Stimulated activated CD4-positive, alpha-beta T cell treated with anti-CD3 and anti-CD28 coated beads, Interleukin-15, amount 100 ng/mL, for 48 hours (primary cell): ENCODE results near the gene CCT4.
A peak's percentile ranks its signal among the peaks of the same experiment; 100 is the strongest.
"Not testable (repeated sequence)": the region's sequence is repeated elsewhere in the genome, so short reads cannot be mapped to it uniquely, and the experiment has no call there.

Experiments
- DNase-seq, 2 donors: peaks; one replicate each; pipeline ENCODE4 v3.0.0-alpha.2; 2020; ENCODE audit warnings: low read depth in 2 of 2

CCT4 gene

DNA sequence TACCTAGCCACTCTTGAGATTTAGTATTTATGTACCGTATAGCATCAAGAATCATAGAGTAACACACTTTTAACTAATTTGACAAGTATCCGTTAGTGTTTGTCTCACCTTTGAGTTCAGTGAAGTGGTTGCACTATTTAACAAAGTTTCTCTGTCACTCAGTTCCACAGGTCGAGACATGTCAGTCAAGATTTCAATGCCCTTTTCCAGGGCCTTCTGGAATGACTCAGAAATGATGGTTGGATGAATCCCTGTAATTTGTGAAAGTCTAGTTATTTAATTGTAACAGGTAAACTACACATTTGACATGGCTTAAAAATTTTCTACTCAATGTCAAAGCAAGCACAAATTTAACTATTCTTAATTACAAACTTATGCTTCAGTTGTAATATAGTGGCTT lies 9.7 kb downstream of the CCT4 start:
- DNase-seq: no peak

DNA sequence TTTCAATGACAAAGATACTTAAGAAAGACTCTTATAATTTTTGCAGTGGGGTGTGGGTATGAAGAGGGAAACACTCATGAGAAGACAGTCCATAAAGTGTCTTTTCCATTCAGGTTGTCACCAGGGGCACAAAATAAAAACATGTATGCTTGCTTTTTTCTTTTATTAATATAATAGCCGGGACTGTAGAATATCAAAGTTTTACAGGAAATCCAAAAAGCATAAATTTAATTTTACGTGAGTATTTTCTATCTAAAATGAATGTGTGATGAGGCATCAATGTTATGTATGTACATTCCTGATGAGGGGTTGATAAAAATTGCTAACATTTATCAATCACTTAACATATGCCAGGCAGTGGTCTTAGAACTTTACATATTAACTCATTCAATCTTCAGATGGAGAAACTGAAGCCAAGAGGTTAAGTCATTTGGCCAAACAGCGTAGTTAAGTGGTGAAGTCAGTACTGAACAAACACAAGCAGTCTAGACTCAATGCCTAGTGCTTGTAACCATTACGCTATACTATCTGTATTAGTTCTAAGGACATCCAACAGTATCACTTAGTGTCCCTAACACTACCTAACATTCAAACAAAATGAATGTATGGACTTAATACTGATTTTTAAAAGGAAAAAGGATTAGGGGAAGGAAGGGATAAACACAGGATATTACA lies 10.7 kb downstream of the CCT4 start:
- DNase-seq: no peak

DNA sequence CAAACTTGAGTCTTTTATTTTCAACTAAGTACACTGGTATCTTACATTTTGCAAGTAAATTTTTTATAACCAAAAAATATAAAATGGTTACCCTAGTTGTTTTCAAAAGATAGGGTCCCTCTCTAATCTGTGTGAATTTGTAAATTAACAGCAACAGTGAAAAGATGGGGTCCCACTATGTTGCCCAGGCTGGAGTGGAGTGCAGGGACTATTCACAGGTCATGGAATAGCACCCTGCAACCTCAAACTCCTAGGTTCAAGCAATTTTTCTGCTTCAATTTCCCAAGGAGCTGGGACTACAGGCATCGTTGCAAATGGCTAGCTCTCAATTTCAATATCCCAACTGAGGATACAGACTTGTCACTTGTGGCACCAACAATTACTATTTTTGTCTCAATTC lies 12.1 kb downstream of the CCT4 start:
- DNase-seq: no peak

DNA sequence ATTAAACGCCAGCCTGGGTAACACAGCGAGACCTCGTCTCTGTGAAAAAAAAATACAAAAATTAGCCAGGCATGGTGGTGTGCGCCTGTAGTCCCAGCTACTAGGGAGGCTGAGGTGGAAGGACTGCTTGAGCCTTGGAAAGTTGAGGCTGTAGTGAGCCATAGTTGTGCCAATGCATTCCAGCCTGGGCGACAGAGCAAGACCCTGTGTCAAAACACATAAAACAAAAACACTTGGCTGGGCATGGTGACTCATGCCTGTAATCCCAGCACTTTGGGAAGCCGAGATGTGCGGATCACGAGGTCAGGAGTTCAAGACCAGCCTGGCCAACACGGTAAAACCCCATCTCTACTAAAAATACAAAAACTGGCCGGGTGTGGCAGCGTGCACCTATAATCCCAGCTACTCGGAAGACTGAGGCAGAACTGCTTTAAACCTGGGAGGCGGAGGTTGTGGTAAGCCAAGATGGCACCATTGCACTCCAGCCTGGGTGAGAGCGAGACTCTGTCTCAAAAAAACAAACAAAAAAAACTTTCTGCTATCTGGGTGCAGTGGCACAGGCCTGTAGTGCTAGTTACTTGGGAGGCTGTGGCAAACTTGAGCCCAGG lies 21.9 kb downstream of the CCT4 start:
- DNase-seq: not testable (repeated sequence)

DNA sequence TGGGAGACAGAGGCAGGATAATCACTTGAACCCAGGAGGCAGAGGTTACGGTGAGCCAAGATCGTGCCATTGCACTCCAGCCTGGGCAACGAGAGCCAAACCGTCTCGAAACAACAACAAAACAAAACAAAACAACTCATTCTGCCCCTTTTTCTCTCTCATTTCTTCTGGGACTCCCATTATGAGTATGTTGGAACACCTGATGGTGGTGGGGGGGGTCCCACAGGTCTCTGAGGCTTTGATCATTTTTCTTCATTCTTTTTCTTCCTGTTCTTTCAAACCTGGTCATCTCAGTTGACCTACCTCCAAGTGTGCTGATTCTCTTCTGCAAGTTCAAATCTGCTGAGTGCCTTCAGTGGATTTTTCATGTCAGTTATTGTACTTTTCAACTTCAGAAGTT lies 26.4 kb downstream of the CCT4 start:
- no peak for DNase-seq

DNA sequence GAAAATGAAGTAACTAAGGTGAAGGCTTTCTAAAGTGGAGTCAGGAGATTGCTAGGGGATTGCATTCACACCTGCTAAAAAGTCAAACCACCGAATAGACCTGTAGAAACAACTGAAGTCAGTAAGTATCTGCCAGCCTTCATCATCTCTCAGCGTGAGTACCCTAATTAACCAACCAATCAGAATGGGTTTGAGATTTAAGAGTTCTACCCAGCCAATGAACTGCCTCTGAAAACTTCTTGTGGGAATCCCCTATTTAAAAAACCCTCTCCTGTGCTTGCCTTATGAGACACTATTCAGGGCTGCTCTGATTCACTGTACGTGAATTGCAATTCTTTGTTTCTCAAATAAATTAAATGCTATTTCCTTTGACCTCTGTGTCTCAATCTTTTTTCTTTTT lies 31.2 kb downstream of the CCT4 start:
- DNase-seq: no peak

DNA sequence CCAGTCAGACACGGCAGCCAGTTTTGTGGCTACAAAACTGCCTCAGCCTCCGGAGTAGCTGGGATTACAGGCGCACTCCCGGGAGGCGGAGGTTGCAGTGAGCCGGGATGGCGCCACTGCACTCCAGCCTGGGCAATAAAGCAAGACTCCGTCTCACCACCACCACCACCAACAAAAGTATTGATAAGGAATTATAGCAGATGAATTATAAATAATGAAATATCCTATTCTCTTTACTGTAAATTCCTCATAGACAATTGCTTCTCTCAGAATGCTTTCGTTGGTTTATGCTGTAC lies 33.2 kb downstream of the CCT4 start:
- DNase-seq: no peak

DNA sequence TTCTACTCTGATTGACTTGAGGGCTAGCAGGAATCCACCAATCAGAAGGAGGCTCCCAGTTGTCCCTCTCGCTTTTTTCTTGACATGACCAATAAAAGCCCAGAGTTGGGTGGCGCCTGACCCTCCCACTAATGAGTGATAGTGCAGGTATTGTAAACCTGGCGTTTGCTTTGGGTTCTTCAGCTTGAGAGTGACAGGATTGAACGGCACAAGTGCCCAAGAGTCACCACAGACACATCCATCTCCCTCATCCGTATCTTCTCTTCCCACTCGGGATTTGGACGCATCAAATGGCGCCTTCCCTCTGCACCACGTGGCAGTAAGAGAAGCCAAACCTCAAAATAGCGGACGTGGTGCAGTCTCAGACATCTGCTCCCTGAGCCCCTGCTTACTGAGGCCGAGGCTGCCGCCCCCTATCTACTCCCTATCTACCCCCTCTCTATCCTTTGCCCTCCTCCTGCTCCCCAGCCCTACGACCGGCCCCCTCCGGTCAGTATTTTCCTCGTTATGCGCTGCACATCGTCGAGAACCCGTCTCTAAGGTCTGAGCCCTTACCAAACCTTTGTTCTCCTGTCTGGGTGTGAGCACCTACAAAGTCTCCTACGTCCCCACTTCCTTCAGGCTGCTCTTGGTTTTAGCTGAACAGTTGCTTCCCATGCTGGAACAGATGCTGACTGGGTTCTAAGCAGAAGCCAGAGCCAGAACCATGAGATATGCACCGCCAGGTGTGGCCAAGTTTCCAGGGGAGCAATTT lies 33.7 kb downstream of the CCT4 start:
- DNase-seq: peak; percentile 86

DNA sequence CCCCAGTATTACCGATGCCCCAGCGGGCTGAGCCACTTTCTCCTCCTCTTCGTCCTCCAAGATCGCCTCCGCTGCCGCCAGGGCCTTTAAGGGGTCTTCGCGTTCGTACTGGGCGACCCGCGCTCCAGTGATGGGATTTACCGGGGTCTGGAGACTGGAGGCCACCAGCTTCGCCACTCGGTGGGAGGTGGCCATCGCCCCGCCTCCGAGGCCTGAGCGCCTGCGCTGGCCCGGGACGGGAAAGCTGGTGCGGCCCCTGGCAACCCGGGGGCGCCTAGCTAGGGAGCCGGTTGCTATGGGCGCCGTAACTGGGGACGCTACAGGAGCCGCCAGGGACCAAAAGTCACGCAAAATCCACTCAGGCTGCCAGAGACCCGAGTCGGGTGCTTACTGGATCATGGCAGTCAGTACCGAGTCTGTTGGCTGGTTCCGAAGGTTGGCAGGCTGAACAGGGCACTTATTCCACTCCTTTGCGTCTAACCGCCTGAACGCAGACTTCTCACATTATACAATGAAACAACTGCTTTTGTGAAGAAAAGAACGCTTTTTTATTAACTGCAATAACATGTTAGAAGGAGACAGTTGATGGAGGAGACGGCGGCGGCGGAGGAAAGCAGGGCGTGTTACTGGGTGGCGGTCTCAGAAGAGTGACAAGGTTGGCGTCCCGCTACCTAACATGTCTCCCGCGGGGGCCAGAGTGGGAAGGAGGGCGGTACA lies 34.5 kb downstream of the CCT4 start, which contains the start of gene FAM161A:
Gene FAM161A, minus strand, starts transcription at position 214 of the 717 bp plus-strand sequence. Its CDS starts 19 bp downstream, at position 195.
- peak; percentile 59 to 76 for DNase-seq

DNA sequence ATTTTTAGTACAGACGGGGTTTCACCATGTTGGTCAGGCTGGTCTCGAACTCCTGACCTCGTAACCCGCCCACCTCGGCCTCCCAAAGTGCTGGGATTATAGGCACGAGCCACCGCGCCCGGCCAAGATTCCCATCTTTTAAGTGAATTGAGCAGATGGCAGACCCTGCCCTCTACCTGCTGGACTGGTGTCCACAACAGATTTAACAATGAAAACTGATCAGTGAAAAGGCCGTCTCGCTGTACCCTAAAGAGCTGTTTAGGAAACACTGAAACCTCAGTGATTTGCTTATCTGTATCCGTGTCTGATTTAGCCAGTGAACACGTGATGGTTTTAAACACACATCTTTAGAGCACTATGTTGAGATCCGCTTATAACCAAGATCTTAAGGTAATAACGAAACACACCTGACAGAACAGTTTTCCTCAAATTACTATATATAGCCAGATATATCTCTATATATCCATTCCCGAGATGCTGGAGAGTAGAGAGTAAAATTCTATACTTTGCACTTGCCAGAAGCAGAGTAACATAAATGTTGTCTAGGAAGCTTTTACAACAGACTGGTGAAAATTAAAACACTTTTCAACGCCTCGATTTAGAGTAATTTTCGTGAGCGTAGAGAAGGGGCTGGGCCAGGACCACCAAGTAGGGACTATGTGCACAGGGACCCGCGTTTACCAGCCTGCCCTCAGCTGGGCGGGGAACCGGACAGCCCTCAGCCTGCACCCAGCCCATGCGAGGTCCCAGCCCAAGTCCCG lies 35.2 kb downstream of the CCT4 start:
- DNase-seq: no peak

DNA sequence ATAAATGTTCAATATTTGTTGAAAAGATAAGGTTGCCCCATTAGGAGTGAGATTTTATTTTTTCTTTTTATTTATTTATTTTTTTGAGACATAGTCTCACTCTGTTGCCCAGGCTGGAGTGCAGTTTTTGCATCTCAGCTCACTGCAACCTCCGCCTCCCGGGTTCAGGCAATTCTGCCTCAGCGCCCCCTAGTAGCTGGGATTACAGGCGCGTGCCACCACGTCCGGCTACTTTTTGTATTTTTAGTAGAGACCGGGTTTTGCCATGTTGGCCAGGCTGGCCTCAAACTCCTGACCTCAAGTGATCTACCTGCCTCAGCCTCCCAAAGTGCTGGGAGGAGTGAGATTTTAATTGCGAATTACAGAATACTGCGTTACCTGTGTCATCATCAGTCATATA lies 37.2 kb downstream of the CCT4 start:
- DNase-seq: not testable (repeated sequence)

DNA sequence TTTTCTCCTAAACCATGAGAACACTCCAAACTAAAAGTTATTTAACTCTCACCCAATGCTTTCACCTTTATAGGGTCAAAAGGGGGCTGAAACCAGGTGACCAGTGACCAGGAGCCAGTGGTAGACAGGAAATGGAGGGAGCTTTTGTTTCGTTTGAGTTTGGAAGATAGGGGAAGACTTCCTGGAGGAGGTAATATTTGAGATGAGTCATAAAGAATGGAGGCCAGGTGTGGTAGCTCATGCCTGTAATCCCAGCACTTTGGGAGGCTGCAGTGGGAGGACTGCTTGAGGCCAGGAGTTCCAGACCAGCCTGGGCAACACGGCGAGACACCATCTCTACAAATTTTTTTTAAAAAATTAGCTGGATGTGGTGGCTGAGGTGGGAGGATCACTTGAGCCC lies 43.1 kb downstream of the CCT4 start:
- no peak for DNase-seq

DNA sequence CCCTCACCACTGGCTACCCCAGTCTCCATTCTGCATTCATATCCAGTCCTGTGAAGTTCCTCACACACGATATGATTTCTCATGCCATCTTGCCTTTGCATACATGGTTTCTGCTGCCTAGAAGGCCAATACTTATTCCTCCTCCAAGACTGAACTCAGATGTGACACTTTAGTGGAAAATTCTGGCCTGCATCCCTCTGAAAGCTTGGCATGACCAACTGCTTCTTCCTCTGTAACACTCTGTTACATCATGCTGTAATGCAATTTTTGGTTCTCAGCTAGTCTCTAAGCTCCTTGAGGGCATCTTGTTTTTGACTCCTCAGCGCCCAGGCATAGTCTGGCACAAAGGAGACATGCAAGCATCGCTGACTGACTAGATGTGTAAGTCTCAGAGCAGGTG lies 47.2 kb downstream of the CCT4 start:
- DNase-seq: no peak

DNA sequence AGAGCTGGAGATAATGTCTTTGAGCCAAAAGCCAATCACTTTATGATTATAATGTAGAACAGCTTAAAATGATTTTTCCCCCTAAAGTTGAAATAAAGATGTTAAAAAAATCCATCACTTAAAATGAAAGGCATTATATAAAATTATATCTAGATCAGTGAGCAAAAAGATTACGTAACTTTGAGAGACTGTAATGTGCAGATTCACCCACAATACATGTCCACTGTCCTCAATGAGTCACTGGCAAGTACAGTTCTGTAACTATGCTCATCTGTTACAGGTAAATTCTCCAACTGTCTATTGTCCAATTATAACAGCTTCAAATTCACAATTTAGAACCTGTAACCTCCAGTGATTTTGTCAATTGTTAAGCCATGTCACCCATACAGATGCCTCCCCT lies 53.6 kb downstream of the CCT4 start:
- DNase-seq: no peak

DNA sequence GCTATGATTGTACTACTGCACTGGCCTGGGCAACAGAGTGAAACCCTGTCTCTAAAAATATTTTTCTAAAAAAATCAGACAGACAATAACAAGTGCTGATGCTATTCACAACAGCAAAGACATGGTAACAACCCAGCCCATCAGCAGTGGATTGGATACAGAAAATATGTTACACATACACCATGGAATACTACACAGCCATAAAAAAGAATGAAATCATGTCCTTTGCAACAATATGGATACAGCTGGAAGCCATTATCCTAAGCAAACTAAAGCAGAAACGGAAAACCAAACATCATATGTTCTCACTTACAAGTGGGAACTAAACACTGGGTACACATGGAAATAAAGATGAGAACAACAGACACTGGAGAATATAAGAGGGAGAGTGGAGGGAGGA lies 54.5 kb downstream of the CCT4 start:
- DNase-seq: no peak

DNA sequence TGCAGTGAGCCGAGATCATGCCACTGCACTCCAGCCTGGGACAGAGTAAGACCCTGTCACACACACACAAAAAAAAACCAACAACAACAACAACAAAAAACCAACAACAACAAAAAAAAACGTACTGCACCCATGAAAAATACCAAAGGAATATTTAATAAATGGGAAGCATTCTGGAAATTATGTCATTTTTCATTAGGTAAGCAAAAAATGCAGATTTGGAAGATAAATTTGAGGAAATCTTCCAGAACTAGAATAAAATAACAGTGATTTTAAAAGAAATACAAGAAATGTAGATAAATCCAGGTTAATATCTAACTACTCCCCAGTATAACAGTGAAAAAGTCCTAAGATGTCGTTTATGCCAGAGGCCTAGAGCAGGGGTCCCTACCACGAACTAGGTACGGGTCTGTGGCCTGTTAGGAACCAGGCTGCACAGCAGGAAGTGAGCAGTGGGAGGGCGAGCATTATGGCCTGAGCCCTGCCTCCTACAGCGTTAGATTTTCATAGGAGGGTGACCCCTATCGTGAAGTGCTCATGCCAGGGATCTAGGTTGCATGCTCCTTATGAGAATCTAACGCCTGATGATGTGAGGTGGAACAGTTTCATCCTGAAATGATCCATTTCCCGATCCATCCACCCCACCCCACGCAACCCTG lies 56.1 kb downstream of the CCT4 start:
- no peak for DNase-seq

DNA sequence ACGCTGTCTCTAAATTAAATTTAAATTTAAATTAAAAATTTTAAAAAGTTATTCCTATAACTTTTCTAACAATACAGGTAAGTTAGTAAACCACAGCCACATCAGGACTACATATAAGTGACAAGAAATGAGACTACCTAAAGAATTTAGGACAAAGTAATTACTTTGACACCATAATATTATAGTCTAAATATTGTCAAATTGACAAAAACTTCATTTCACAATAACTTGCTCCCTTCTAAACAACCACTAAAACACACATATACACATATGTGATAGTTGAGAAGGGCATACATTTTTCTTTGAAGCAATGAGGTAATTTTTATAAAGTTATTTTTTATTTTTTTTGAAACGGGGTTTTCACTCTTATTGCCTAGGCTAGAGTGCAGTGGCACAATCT lies 66.2 kb downstream of the CCT4 start:
- no peak for DNase-seq
